ENCODE results near the gene HOXA11.

The HOXA11 gene

DNA sequence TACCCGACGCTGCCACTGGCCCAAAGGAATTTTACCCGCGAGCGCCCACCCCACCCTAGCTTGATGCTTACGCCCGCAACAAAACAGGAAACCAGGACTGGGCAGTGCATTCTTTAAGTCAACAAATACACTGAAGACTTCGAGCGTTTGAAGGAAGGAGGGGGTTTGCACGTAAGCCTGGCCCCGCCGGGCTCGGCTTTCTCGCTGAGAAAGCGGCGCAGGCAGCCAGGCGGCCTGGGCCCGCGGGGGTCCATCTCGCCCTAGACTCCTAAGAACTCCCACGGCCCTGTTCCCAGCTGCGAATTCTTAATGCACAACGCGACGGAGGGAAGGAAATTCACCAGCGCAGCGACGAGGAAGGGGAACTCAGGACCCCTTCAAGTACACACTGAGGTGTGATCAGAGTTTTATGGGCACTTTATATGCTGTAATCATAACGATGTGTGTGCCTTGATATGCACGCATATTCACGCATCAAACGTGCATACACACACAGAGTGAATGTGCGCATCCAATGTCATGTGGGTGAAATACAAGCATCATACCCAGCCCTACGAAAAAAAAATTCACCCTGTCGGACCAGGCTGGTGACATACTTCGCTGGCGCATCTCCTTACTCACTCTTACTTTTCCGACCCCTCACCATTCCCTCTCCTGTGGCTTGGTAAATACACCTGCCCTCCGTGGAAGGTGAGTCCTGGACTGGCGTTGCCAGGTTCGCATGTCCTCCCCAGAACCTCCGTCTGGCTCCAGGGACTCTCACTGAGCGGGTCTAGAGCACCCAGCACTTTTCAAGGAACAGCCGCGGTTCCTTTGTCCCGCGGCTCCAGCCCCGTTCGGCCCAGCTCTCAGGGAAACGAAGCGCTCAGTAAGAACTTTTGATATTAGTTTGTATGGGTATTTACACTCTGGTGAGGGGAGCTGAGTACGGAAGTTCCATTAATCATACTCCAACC, 20.6 kb upstream of the HOXA11 start:
- no peak for DNase-seq

GRCh38 chr7:27204851-27205322, 19.9 kb upstream of the HOXA11 start:
- DNase-seq, result no peak

DNA sequence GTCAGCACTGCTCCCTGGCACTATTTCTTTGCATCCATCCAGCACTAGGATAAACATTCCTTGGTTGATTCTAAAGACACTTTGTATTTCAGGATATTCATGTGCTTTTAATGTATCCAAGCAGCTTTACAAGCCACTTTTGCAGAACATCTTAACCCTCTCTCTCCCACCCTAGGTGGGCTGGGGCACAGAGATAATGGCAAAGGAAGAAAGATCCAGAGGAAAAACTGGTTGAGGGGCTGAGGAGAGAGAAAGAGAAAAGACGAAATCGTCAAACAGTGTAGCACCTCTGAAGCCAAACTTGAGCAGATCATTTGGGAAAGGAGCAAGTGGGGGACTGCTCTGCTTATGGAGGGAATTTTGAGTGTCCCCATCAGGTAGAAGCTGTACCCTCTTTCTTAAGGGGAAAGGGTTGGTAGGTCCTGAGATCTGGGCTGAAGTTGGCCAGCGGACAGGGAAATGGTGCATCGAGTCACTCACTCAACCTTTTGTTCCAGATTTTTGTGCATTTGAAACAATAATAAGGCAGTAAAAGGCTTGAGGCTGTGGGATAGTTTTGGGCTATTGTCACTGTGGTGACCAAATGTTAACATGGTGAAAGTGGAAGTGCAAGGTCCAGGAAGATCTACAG, 19.0 kb upstream of the HOXA11 start:
- no peak for DNase-seq

GRCh38 chr7:27203365-27203953, 18.4 kb upstream of the HOXA11 start:
- DNase-seq, result no peak

GRCh38 chr7:27202862-27203134, 17.8 kb upstream of the HOXA11 start:
- DNase-seq, result no peak

DNA sequence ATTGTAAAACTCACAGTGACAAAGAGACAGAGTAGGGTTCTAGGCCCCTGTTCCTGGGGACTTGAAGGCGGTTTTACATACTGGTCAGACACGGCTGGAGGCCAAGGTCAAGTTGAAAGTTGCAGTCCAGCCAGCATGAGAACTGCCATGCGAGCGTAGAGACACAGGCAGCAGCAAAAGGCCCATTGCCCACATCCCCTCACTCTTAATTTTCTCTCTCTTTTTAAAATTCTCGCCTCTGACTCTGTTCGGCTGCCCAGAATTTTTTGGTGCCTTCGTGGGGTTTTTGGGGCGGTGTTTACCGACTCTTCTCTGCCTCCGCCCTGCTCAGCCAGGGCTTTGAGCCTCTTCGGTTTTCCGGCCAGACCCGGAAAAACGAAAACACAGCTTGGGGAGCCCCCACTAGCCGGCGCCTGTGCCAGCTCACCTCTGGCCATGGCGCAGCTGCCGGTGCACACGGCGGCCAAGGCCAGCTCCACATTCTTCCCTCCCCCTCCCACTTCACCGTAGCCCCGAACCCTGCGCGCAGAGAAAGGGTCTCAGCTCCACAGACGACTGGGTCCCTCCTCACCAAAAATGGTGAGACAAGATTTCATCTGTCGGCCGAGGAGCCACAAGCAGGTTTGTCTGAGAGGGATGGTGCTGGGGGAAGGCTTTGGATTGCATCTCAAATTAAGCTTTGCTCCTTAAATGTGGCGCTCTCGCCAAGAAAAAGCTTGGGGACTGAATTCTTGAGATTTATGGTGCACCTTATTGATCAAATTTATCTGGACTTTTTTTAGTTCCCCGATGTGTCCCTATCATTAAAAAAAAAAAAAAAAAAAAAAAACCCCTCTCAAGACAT, 17.2 kb upstream of the HOXA11 start:
- DNase-seq, result no peak

- no peak for DNase-seq
These were observed 16.6 kb upstream of the HOXA11 start for GRCh38 chr7:27201580-27202017.

DNA sequence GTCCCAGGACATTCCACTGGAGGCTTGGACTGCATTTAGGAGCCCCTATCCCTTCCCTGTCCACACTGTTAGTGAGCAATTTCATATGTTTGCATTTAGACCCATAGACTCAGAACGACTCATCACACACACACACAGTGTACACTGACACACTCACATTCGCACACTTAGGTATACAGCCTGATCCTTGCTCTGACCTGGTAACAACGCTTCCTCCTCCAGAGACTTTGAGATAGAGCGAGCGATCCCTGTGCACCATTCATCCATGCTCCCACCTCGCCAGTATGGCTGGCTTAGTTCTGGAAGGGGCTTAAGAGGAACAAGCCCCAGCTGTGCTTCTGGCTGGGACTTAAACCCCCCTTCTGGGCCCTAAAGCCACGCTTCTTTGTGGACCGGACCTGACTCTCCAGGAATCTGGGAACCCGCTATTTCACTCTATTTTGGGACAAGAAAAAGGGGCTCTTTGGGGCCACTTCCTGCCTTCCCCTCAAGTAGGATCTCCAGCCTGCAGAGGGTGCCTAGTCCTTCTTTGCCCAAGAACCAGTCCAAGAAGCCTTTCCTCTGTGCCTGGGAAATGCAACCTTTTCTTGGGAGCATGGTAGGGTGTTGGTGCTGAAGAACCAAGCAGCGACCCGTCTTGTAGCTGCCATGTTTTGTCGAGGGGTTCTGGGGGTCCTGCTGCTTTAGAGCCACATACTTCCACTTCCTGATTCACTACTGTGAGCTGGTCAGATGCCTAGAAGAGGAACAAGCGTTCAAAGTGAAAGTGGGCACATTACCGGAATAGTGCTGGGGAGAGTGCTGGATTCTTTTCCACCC, 15.9 kb upstream of the HOXA11 start:
- no peak for DNase-seq

DNA sequence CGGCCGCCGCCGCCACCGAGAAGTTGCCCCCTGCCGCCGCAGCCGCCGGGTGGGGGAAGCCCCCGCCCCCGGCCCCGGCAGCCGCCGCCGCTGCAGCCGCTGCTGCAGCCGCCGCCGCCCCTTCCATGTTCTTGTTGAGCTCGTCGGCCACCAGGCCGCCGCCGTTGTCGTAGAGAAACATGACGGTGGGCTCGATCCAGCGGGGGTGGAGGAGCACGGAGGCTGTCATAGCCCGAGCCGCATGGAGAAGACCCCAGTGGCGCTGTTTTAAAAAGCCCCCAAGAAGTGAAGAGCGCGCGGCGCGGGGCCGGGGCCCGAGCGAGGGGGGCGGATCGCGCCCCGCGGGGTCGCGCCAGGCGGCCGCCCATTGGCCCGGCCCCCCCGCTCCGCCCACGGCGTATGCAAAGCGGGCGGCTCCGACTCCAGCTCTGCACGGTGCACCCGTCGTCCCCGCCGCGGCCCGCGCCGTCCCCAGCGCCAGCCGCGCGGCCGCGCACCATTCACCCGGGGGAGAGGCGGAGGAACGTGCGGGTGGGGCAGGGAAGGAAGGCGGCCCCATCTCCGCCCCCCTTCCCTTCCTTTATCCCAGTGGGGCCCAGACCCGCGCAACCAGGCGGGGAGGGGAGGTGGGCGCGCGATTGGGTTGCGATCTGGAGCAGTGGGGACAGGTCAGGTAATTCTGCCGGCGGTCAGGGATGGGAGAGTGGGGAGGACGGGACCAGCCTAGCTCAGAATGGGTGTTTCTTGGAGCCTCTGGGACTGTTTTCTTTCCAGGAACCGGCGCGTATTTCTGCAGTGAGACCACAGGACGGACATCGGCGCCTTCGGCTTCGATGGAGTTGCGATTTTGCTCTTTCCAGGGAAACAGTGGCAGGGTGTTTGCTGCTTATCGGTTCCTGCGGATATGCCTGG, 15.1 kb upstream of the HOXA11 start, which contains the start of gene HOXA13:
Gene HOXA13, minus strand, starts transcription at position 243 of the 912 bp plus-strand sequence. Its CDS starts 14 bp downstream, at position 229.
- no peak for DNase-seq

DNA sequence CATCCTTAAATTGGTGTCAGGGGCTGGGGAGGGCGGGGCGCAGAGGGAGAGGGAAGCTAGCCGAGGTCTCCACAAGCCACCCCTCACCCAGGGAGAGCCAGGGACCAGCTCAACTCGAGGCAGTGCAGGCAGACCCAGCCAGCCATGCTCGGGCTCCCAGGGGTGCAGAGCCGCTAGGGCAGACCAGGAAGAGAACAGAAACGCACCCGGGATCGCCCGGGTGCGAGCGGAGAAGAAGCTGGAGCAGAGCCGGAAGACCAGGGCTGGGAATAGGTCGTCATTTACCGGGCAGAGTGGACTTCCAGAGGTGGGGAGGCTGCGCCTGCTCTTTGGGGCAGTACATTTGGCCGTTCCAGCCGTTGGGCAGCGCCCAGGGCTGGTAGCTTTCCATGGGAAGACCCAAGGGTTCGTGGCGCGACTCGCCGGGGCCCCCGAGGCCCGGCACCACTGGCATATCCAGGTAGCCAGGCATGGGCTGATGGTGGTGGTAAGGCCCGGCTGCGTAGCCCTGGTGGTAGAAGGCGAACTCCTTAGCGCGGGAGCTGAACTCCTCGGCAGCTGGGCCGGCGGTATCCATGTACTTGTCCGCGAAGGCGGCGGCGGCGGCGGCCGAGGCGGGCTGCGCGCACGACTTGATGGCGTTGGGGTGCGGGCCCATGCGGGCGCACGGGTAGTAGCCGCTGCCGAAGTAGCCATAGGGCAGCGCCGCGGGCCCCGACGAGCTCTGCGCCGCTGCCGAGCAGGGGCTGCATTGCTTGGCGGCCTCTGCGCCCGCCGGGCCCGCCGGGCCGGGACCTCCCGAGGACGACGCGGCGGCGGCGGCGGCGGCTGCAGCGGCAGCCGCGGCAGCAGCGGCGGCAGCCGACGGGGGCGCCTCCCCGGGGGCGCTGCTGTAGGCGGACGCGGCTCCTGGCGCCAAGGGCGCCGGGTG, 14.1 kb upstream of the HOXA11 start:
- no peak for DNase-seq

DNA sequence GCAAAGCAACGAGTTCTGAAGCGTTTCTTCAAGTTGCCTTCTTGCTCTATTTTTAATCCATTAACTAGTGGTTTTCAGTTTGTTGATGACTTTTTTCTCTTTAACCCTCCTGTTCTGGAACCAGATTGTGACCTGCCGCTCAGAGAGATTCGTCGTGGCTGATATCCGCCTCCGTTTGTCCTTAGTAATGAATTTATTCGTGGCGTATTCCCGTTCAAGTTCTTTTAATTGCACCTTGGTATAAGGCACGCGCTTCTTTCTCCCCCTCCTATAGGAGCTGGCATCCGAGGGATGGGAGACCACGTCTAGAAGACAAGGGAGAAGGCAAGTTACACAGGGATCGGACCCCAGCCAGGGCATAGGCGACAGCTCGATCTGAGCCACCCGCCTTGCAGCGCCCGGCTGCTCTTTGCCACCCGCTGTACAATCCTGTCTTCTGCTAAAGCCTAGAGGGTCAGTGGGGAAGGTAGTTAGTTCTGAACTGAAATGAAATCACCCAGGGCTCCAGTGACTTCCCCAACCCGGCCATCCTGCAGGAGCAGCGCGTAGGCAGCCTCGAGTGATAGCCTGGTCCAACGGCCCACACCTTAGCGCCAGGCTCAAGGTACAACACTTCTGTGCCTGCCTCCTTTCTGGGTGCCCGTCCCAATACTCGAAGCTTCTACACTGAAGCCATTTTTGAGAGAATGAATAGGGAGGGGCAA, 13.3 kb upstream of the HOXA11 start:
- no peak for DNase-seq

- no peak for DNase-seq
These were observed 12.4 kb upstream of the HOXA11 start for GRCh38 chr7:27197137-27198042.

DNA sequence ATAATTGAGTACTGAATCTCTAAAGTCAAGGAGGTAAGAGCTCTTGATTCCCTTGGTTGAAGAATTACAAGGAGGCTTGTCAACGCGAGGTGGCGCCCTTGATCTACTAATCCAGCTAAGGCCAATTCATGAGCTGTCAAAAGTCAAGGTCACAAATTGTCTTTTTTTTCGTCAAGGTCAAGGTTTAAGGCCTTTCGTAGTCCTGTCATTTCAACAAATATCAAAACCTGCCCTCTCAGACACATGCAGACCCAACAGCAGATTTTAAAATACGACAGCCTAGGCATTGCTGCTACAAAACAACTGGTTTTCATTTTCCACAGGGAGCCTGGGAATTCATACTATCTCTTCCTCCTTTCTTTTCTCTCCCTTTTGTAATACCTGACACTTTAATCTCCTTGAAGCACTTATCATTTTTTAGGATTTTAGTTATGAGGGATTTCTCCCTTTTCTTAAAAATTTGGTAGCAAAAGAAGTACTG, 11.3 kb upstream of the HOXA11 start:
- DNase-seq, result peak; percentile 86

DNA sequence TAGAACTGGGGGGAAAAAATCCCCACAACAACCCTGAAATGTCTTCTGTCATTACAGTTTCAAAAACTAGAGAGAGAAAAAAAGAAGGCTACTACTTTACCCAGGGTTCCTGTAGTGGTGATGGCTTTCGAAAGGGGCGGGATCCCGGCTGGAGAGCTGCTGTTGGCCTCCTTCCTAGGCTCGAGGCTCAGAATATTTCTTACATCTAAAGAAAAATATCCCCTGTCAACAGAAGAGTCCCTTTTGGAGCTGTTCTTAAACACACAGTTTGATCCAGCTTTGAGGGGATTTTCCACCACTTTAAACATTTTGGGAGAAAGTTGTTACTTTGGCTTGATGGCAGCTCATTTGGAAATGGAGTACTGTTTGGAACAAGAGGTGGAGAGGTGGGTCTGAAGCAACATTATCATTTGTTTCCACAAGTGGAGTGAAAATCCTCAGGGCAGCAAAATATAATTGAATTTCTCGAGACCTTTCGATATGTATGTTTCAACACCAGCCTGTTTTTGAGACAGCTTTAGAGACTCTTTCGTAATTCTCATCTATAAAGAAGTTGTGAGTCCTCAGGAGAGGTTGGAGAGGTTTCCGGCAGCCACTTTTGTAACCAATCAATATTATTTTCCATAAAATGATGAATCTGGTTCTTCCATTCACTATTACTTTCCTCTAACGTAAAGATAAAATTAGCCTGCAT, 9.8 kb upstream of the HOXA11 start:
- no peak for DNase-seq

- no peak for DNase-seq
These were observed 8.9 kb upstream of the HOXA11 start for GRCh38 chr7:27194002-27194352.

- no peak for DNase-seq
These were observed 8.4 kb upstream of the HOXA11 start for GRCh38 chr7:27193335-27194001.

Measured in activated gamma-delta T cell treated with Interleukin-2 at 50 U/mL for 16 hours (primary cell).